Omental fat pad (tissue), 4 donors: ENCODE results near the gene TMEM238L. TPM values are rescaled to one million over a fixed set of nuclear protein-coding genes. Genes with fewer than 3 reads are reported as not detected.

Experiments
- ATAC-seq: fragments of 150-250 bp; one replicate; pipeline ENCODE4 v1.9.1; 2016; ENCODE audit warnings: mild to moderate bottlenecking, moderate library complexity; ENCODE audit not compliant: low FRiP score
- DNase-seq: peaks from one replicate; pipeline ENCODE4 v3.0.0-alpha.2; 2019; ENCODE audit warnings: low spot score
- CTCF ChIP-seq, 3 donors: fragments of 450-650 bp; IDR thresholded peaks; one replicate each; pipeline ENCODE4 v1.5.1; 2016 to 2017; ENCODE audit warnings: antibody characterized with exemption in 3 of 3, mild to moderate bottlenecking in 3 of 3, moderate library complexity in 2 of 3
- total RNA-seq, 4 donors: library from RNA; depleted of rRNA; stranded (reverse); fragments of >200 nt; gene quantifications; one replicate each; pipeline ENCODE4 v1.1.0, GENCODE V29; 2016

Gene TMEM238L
- total RNA-seq, 4 donors from 2014 or later: not detected

DNA sequence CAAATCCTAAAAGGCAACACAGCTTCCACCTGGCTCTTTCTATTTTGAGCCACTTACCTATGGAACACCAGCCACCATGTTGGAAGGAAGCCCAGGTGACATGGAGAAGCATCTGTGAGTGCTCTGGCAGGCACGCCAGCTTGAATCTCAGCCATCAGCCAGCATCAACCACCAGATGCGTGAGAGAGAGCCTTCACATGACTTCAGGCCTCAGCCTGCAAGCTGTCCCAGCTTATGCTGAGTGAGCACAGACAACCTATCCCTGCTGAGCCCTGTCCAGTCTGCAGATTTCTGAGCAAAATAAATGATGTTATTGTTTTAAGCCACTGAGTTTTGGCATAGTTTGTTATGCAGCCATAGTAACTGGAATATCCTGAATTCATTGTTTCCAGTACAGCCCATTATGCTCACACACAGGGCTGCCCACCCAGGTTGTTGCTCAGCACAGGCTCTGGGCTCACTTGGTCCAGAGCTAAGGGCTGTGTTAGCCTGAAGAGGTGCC, 35.1 kb downstream of the TMEM238L start:
- DNase-seq (no peak), ATAC-seq (no peak)

DNA sequence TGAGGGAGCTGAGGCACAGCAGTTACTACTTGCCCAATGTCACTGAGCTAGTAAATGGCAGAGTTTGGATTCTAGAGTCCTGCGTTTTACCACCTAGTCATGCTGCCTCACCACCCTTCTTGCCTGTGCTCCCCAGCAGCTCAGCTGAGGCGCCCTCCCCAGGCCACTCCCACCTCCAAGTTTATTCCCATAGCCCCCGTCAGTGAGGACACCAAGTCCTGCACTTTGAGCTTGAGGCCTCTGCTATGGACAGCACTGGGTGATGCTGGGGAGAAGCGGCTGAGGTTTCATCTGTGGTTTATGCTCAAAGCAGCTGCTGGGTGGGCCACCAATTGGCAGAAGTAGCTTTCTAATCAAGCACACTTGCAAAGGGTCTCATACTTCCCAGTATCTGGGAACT, 36.7 kb downstream of the TMEM238L start:
- no peak for ATAC-seq
- no peak for DNase-seq
- no peak for TF ChIP-seq CTCF (IDR thresholded peaks at IDR 0.05)

More for the DNA sequence above, 35.1 kb downstream of the TMEM238L start:
- TF ChIP-seq CTCF (IDR thresholded peaks at IDR 0.05): no peak

- DNase-seq (no peak), ATAC-seq (no peak)
- TF ChIP-seq CTCF (IDR thresholded peaks at IDR 0.05): no peak
These were observed 41.9 kb downstream of the TMEM238L start for GRCh38 chr17:10762037-10762436.

DNA sequence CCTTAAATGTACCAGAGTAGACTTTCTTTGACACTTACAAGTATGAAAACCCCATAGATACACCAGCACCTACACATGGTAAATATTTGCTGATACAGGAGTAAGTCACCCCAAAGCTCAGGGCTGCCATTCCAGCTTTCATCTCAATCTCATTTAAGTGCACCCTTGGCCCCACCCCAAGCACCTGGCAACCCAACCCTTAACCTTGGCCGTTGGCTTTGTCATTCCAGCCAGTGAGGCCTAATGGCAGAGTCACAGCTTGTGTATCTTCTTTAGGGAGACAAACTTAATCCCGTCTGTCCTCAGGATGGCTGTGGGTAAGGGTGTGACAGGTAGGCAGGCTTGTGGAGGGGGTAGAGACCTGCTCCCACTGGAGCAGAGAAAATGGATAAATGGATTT, 42.6 kb downstream of the TMEM238L start:
- no peak for ATAC-seq
- DNase-seq: no peak
- no peak for TF ChIP-seq CTCF (IDR thresholded peaks at IDR 0.05)

DNA sequence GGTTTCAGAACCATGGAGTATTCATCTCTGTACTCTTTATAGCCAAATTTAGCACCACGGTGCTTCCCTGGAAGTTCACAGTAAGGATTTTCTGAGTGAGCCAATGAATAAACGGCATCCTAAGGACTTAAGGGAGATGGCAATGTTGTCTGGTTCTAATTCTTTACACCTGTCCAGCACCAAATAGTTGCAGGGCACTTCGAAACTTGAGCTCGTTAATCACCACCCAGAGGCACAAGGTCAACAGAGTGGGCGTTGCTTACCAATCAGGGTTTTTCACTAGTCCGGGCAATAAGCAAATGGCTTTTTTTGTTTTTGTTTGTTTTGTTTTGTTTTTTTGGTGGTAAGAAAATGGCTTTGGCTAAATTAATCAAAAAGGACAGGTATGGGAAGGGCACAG, 45.8 kb downstream of the TMEM238L start:
- no peak for TF ChIP-seq CTCF (IDR thresholded peaks at IDR 0.05)
- ATAC-seq: no peak

GRCh38 chr17:10757647-10758046, 46.3 kb downstream of the TMEM238L start:
- no peak for ATAC-seq
- TF ChIP-seq CTCF (IDR thresholded peaks at IDR 0.05): no peak
- no peak for DNase-seq

More for the DNA sequence above, 45.8 kb downstream of the TMEM238L start:
- no peak for DNase-seq

DNA sequence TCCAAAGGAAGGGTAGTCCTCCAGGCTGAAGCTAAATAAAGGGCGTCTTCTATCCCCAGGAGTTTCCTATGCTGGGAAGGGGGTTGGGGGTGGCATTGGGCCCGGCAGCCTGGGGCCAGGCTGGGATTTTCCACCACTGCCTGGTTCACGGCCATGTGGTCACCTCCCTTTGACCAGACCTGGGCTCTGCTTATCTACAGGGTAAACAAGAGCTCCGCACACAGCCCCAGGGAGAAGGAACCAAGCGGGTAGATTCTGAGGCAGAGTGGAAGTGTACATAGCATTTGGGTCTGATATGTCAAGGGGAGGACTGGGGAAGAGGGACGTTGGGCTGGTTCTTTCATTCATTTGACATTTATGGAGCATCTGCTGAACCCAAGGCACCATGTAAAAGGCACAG, 46.8 kb downstream of the TMEM238L start:
- no peak for DNase-seq
- ATAC-seq: no peak
- no peak for TF ChIP-seq CTCF (IDR thresholded peaks at IDR 0.05)
